Endothelial cell of umbilical vein (primary cell): ENCODE measurements around the gene CCDC40. TPM values are rescaled to one million over a fixed set of nuclear protein-coding genes. Genes with fewer than 3 reads are reported as not detected.

Experiments
- BruUV-seq: library from RNA; stranded (reverse); fragments of 400-500 nt; replicated peaks from 2 replicates; lab custom pipeline; 2021; lab: Mats Ljungman, UMichigan
- CTCF ChIA-PET: fragments of 300-600, 350-600 bp; sonication (Branson Sonifier 250); formaldehyde crosslinking; loops from one replicate; lab custom pipeline; 2021; ENCODE audit warnings: antibody characterized with exemption, inconsistent platforms; lab: Charles Lee
- POLR2A ChIA-PET: fragments of 300-600, 350-600 bp; sonication (Branson Sonifier 250); formaldehyde crosslinking; loops from one replicate; lab custom pipeline; 2021; ENCODE audit warnings: antibody characterized with exemption, inconsistent platforms; lab: Charles Lee
- DNase-seq: peaks from one replicate; pipeline ENCODE4 v3.0.0-alpha.2; 2011; ENCODE audit warnings: low read depth, low spot score
- FAIRE-seq: peaks from 2 replicates; lab custom pipeline; 2011; peaks lifted over from hg19 to GRCh38; lab: Jason Lieb, UNC
- H2AFZ ChIP-seq: 2 replicates; pipeline ENCODE4 v1.6.0; 2012; ENCODE audit warnings: low read depth, low read length, control low read depth, inconsistent platforms
- H3K27ac ChIP-seq: 2 replicates; pipeline ENCODE4 v1.5.1; 2011; ENCODE audit warnings: low read depth, mild to moderate bottlenecking, control low read depth, low read length, moderate library complexity; ENCODE audit not compliant: insufficient read depth
- H3K27me3 ChIP-seq, 2 experiments: 2 replicates each; pipeline versions ENCODE4 v1.6.0 to v1.6.1; 2011; ENCODE audit warnings: low read length in 2 of 2, mixed read lengths in 1 of 2; ENCODE audit not compliant: control insufficient read depth in 2 of 2, insufficient read depth in 2 of 2
- H3K36me3 ChIP-seq, 2 experiments: 2 replicates in 1 of 2; 3 replicates in 1 of 2; pipeline ENCODE4 v1.5.1; 2011; ENCODE audit warnings: low read length in 2 of 2, mild to moderate bottlenecking in 1 of 2, moderate library complexity in 1 of 2; ENCODE audit not compliant: control insufficient read depth in 2 of 2, insufficient read depth in 2 of 2; ENCODE audit errors: extremely low read depth in 1 of 2
- H3K4me1 ChIP-seq: 3 replicates; pipeline ENCODE4 v1.5.1; 2011; ENCODE audit warnings: mild to moderate bottlenecking, low read length; ENCODE audit not compliant: control insufficient read depth, insufficient read depth; ENCODE audit errors: extremely low read depth
- H3K4me2 ChIP-seq: 2 replicates; pipeline ENCODE4 v1.6.1; 2011; ENCODE audit warnings: low read length, control low read depth, mixed read lengths; ENCODE audit not compliant: insufficient read depth
- H3K4me3 ChIP-seq, 3 experiments: fragments of 200-600 bp in 1 of 3; sonication (generic), shearing (Covaris generic) in 1 of 3; replicated peaks in 1 of 3; 2 replicates each; pipeline ENCODE4 v1.5.1; 2011 to 2016; ENCODE audit warnings: control low read depth in 3 of 3, low read length in 3 of 3, mild to moderate bottlenecking in 2 of 3, inconsistent platforms in 1 of 3, low read depth in 1 of 3, moderate library complexity in 1 of 3; ENCODE audit not compliant: insufficient read depth in 1 of 3
- H3K79me2 ChIP-seq: 2 replicates; pipeline ENCODE4 v1.6.0; 2012; ENCODE audit warnings: low read length, inconsistent platforms; ENCODE audit not compliant: control insufficient read depth, insufficient read depth
- H3K9ac ChIP-seq: replicated peaks from 2 replicates; pipeline ENCODE3; 2011; ENCODE audit warnings: low read length, control low read depth; ENCODE audit not compliant: insufficient read depth; ENCODE audit errors: extremely low read depth
- H3K9me1 ChIP-seq: replicated peaks from 3 replicates; pipeline ENCODE4 v1.6.0; 2011; ENCODE audit warnings: mild to moderate bottlenecking, low read length; ENCODE audit not compliant: control insufficient read depth, insufficient read depth; ENCODE audit errors: extremely low read depth
- H3K9me3 ChIP-seq: replicated peaks from 2 replicates; pipeline ENCODE4 v1.5.1; 2012; ENCODE audit warnings: low read length, inconsistent platforms; ENCODE audit not compliant: control insufficient read depth, insufficient read depth
- H4K20me1 ChIP-seq: replicated peaks from 2 replicates; pipeline ENCODE3; 2011; ENCODE audit warnings: mild to moderate bottlenecking, low read length; ENCODE audit not compliant: control insufficient read depth, insufficient read depth; ENCODE audit errors: extremely low read depth
- CTCF ChIP-seq, 2 donors: IDR thresholded peaks; 1 replicate in 1 of 2; 2 replicates in 1 of 2; pipeline ENCODE4 v1.5.1; 2011; ENCODE audit warnings: low read length in 2 of 2, mild to moderate bottlenecking in 2 of 2, moderate library complexity in 2 of 2, control low read depth in 1 of 2, inconsistent platforms in 1 of 2, low read depth in 1 of 2; ENCODE audit not compliant: insufficient read depth in 1 of 2; ENCODE audit errors: extremely low read depth in 1 of 2
- EZH2 ChIP-seq: IDR thresholded peaks from 2 replicates; pipeline ENCODE4 v1.6.1; 2012; ENCODE audit warnings: borderline replicate concordance, low read depth, mild to moderate bottlenecking, moderate library complexity, low read length, inconsistent platforms; ENCODE audit not compliant: severe bottlenecking
- FOS ChIP-seq: IDR thresholded peaks from 2 replicates; pipeline ENCODE4 v1.6.1; 2011; ENCODE audit warnings: mild to moderate bottlenecking, low read length, moderate library complexity, borderline replicate concordance; ENCODE audit not compliant: insufficient read depth
- GATA2 ChIP-seq: IDR thresholded peaks from 2 replicates; pipeline ENCODE4 v1.7.0; 2011; ENCODE audit warnings: low read depth, mild to moderate bottlenecking, moderate library complexity, mixed read lengths, low read length; ENCODE audit not compliant: insufficient read length, insufficient read depth
- JUN ChIP-seq: IDR thresholded peaks from 2 replicates; pipeline ENCODE4 v1.6.1; 2011; ENCODE audit warnings: borderline replicate concordance, low read depth; ENCODE audit not compliant: insufficient read length, insufficient read depth
- MAX ChIP-seq: IDR thresholded peaks from 2 replicates; pipeline ENCODE4 v1.6.1; 2011; ENCODE audit not compliant: insufficient read depth, insufficient read length
- MYC ChIP-seq: IDR thresholded peaks from one replicate; pipeline ENCODE4 v1.6.1; 2011; ENCODE audit warnings: mild to moderate bottlenecking, low read depth, low read length
- POLR2A ChIP-seq: IDR thresholded peaks from 2 replicates; pipeline ENCODE4 v1.6.1; 2012; ENCODE audit warnings: low read depth, mild to moderate bottlenecking, control low read depth, low read length
- POLR2AphosphoS5 ChIP-seq: IDR thresholded peaks from 2 replicates; pipeline ENCODE4 v1.6.1; 2012; ENCODE audit warnings: low read depth, mild to moderate bottlenecking, control low read depth, low read length, moderate library complexity; ENCODE audit not compliant: insufficient read depth
- dilution Hi-C: fragments of 300-500 bp; cut with MboI; formaldehyde crosslinking; loops from one replicate; pipeline ENCODE4 v1.15.0; 2019; ENCODE audit warnings: low sequenced_read_pairs; ENCODE audit not compliant: extremely low pct_ligation_motif_present
- intact Hi-C: fragments of 100-400 bp; cut with micrococcal nuclease; formaldehyde crosslinking; loops from one replicate; pipeline ENCODE4 v1.10.0; 2022
- polyA plus RNA-seq, 4 experiments: library from polyadenylated mRNA; depleted of rRNA in 3 of 4; stranded (reverse) in 3 of 4; unstranded in 1 of 4; fragments of >200 nt; gene quantifications; 2 replicates each; pipeline versions ENCODE4 v1.2.1 to v1.2.3, GENCODE V29; 2011 to 2012; ENCODE audit warnings: missing spikeins in 1 of 4
- total RNA-seq: library from RNA; stranded (reverse); gene quantifications from 2 replicates; pipeline ENCODE4 v1.2.3, GENCODE V29; 2021

The CCDC40 gene
- total and polyA plus RNA-seq, 2 donors (not counting 3 experiments of a cell fraction or from before 2014, with no cell fraction given) = 1.4 to 5.5 TPM

GRCh38 chr17:80010283-80010858 is 26.1 kb upstream of the CCDC40 start:
- Histone ChIP-seq H3K27ac (no peak overlapping the region), H4K20me1 (no peaks in the 10 kb centered on the region), H3K9me3 (no peaks in the 10 kb centered on the region), H3K79me2 (peaks cover 2% of the 10 kb centered on the region), H2AFZ (no peak overlapping the region), H3K36me3 (peaks cover 0 to 28% of the 10 kb centered on the region in 2 experiments), H3K9ac (no peak overlapping the region), H3K4me1 (no peaks in the 10 kb centered on the region), H3K4me2 (no peak overlapping the region), H3K4me3 (no peak overlapping the region), H3K27me3 (no peaks in the 10 kb centered on the region), H3K9me1 (no peaks in the 10 kb centered on the region)
- CTCF ChIA-PET = interaction anchor here (0.9 to 7.2 kb wide), 3 partner anchors 24 to 114 kb away, joined by 3 to 70 read pairs (median 20); no protein-coding TSS in a partner anchor
- POLR2A ChIA-PET = no interaction called here
- dilution Hi-C loops (no loop called here), intact Hi-C loops (no loop called here)
- DNase-seq (no peak), FAIRE-seq (no peak)
- no TSS peak for BruUV-seq
- TF ChIP-seq JUN (no peak), EZH2 (no peak), FOS (no peak), POLR2A (no peak), MYC (no peak), GATA2 (no peak), CTCF (IDR thresholded peaks at IDR 0.05; ENCODE audit: extremely low read depth in 1 of 2, insufficient read depth in 1 of 2, low read depth in 1 of 2, low read length in 2 of 2) (no peak), POLR2AphosphoS5 (no peak), MAX (no peak)
